B cell (primary cell): ENCODE results near the gene PPP1R14C.

Experiments
- EZH2 ChIP-seq: IDR thresholded peaks from 2 replicates; pipeline ENCODE4 v1.6.1; 2012; ENCODE audit warnings: borderline replicate concordance, low read depth, mild to moderate bottlenecking, moderate library complexity, low read length; ENCODE audit not compliant: insufficient read depth, poor library complexity, severe bottlenecking
- TF ChIP-seq, protein P1 (sequence below): fragments of 200-600 bp; IDR thresholded peaks from one replicate; pipeline ENCODE4 v1.8.0; 2022; ENCODE audit warnings: antibody characterized with exemption, mild to moderate bottlenecking

DNA sequence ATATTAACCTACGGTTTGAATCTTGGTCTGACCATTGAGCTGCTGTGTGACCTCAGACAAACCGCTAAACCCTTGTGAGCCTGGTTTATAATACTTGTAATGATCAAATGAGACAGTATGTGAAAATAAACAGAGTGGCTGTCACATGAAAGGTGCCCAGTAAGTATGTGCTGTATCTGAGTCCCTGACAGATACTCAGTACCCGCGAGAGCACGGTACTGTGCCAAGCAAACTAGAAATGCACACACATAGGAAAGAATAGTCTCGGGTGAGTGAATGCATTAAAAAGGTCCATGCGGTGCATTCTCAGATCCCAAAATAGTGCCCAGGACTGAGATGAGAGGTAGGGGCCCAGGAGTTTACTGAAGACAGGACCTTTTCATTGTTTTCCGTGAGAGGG is 93.3 kb downstream of the PPP1R14C start:
- TF ChIP-seq, protein P1, sequence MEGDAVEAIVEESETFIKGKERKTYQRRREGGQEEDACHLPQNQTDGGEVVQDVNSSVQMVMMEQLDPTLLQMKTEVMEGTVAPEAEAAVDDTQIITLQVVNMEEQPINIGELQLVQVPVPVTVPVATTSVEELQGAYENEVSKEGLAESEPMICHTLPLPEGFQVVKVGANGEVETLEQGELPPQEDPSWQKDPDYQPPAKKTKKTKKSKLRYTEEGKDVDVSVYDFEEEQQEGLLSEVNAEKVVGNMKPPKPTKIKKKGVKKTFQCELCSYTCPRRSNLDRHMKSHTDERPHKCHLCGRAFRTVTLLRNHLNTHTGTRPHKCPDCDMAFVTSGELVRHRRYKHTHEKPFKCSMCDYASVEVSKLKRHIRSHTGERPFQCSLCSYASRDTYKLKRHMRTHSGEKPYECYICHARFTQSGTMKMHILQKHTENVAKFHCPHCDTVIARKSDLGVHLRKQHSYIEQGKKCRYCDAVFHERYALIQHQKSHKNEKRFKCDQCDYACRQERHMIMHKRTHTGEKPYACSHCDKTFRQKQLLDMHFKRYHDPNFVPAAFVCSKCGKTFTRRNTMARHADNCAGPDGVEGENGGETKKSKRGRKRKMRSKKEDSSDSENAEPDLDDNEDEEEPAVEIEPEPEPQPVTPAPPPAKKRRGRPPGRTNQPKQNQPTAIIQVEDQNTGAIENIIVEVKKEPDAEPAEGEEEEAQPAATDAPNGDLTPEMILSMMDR = no peak
- no peak for TF ChIP-seq EZH2
